Chondrocyte (in vitro differentiated cells): Measurements from ENCODE around the gene RGS9. TPM values are rescaled to one million over a fixed set of nuclear protein-coding genes. Genes with fewer than 3 reads are reported as not detected.

Source experiments
- DNase-seq: peaks from one replicate; pipeline ENCODE4 v3.0.0; 2021; ENCODE audit warnings: mixed read lengths, low spot score
- H3K27ac Mint-ChIP-seq: one replicate; pipeline ENCODE4 v1.8.0; 2021; ENCODE audit warnings: mild to moderate bottlenecking, moderate library complexity, mixed read lengths; ENCODE audit not compliant: unreplicated experiment
- H3K27me3 Mint-ChIP-seq: 2 replicates; pipeline ENCODE4 v1.8.0; 2021; ENCODE audit warnings: low read depth, mixed read lengths
- H3K36me3 Mint-ChIP-seq: 2 replicates; pipeline ENCODE4 v1.8.0; 2021; ENCODE audit warnings: low read depth, mixed read lengths
- H3K4me1 Mint-ChIP-seq: 2 replicates; pipeline ENCODE4 v1.8.0; 2021; ENCODE audit warnings: low read depth, mild to moderate bottlenecking, mixed read lengths
- H3K4me3 Mint-ChIP-seq: one replicate; pipeline ENCODE4 v1.8.0; 2021; ENCODE audit warnings: mild to moderate bottlenecking, moderate library complexity, mixed read lengths; ENCODE audit not compliant: unreplicated experiment
- H3K9me3 Mint-ChIP-seq: 2 replicates; pipeline ENCODE4 v1.8.0; 2021; ENCODE audit warnings: low read depth, mixed read lengths
- CTCF ChIP-seq: fragments of 200-600 bp; sonication (generic); IDR thresholded peaks from 2 replicates; pipeline ENCODE4 v1.5.0; 2021; ENCODE audit warnings: antibody characterized with exemption, mild to moderate bottlenecking, moderate library complexity
- total RNA-seq: library from RNA; stranded (reverse); gene quantifications from 3 replicates; pipeline ENCODE4 v1.2.1, GENCODE V29; 2021

The RGS9 gene
- total RNA-seq, 1 donor from 2014 or later = 14.9 TPM

- Mint-ChIP-seq H3K27ac (no peak overlapping the region), H3K4me3 (no peak overlapping the region), H3K27me3 (no peaks in the 10 kb centered on the region), H3K4me1 (peaks cover 23% of the 10 kb centered on the region), H3K36me3 (peaks cover 11% of the 10 kb centered on the region), H3K9me3 (peaks cover 6% of the 10 kb centered on the region)
- DNase-seq = no peak
- TF ChIP-seq CTCF = no peak
Observed at GRCh38 chr17:65172496-65173136, 35.4 kb downstream of the RGS9 start.

- no peak for TF ChIP-seq CTCF
- H3K36me3 Mint-ChIP-seq = peaks cover 7% of the 10 kb centered on the region
- no peak for DNase-seq
- H3K9me3 Mint-ChIP-seq = peaks cover 6% of the 10 kb centered on the region
- peak overlapping the region; percentile 18 for H3K27ac Mint-ChIP-seq
- H3K4me3 Mint-ChIP-seq = no peak overlapping the region
- peaks cover 28% of the 10 kb centered on the region for H3K4me1 Mint-ChIP-seq
- H3K27me3 Mint-ChIP-seq = no peaks in the 10 kb centered on the region
Observed at GRCh38 chr17:65173284-65173793, 36.2 kb downstream of the RGS9 start.

GRCh38 chr17:65173976-65174683 lies 37.0 kb downstream of the RGS9 start:
- Mint-ChIP-seq H3K4me1 (peaks cover 34% of the 10 kb centered on the region), H3K9me3 (peaks cover 6% of the 10 kb centered on the region), H3K36me3 (peaks cover 7% of the 10 kb centered on the region), H3K4me3 (no peak overlapping the region), H3K27me3 (no peaks in the 10 kb centered on the region), H3K27ac (no peak overlapping the region)
- DNase-seq = no peak
- no peak for TF ChIP-seq CTCF

GRCh38 chr17:65174974-65175373 lies 37.8 kb downstream of the RGS9 start:
- Mint-ChIP-seq H3K27me3 (no peaks in the 10 kb centered on the region), H3K4me1 (peaks cover 43% of the 10 kb centered on the region), H3K9me3 (peaks cover 6% of the 10 kb centered on the region), H3K36me3 (peaks cover 4% of the 10 kb centered on the region), H3K27ac (no peak overlapping the region), H3K4me3 (no peak overlapping the region)
- DNase-seq = no peak
- TF ChIP-seq CTCF = no peak

- Mint-ChIP-seq H3K9me3 (peaks cover 6% of the 10 kb centered on the region), H3K36me3 (peaks cover 4% of the 10 kb centered on the region), H3K4me3 (no peak overlapping the region), H3K4me1 (peaks cover 41% of the 10 kb centered on the region), H3K27me3 (no peaks in the 10 kb centered on the region), H3K27ac (peak overlapping the region; percentile 19)
- DNase-seq = no peak
- TF ChIP-seq CTCF = no peak
Observed at GRCh38 chr17:65175952-65176351, 38.8 kb downstream of the RGS9 start.
